ENCODE results near the gene NUFIP2. TPM values are rescaled to one million over a fixed set of nuclear protein-coding genes. Genes with fewer than 3 reads are reported as not detected.

Gene NUFIP2
- total RNA-seq, 1 experiment from 2014 or later, result 93.1 TPM

GRCh38 chr17:29250666-29251065 is 43.3 kb downstream of the NUFIP2 start:
- POLR2A ChIA-PET, result no interaction called here
- H3K4me3 Mint-ChIP-seq, result no peak overlapping the region
- H3K4me1 Mint-ChIP-seq, result 0 out of 2 replicates have a peak, but pooled peaks cover 3% of the 10 kb centered on the region
- no peak for DNase-seq (ENCODE audit: low spot score)
- no peak overlapping the region; the same call in 1 of the 2 replicates for H3K27ac Mint-ChIP-seq
- ATAC-seq, result no peak
- H3K9me3 Mint-ChIP-seq, result no peaks in the 10 kb centered on the region
- CTCF ChIA-PET, result interaction anchor here (0.7 to 2.0 kb wide), 8 partner anchors 10 to 342 kb away, joined by 3 to 9 read pairs (median 4); no protein-coding TSS in a partner anchor
- H3K27me3 Mint-ChIP-seq (ENCODE audit: low read depth), result no peaks in the 10 kb centered on the region
- H3K36me3 Mint-ChIP-seq, result no peaks in the 10 kb centered on the region
- TF ChIP-seq AFF4 (CRISPR knock-in tag; IDR thresholded peaks at IDR 0.05; ENCODE audit: borderline replicate concordance), result no peak
- TF ChIP-seq ERG (CRISPR knock-in tag; IDR thresholded peaks at IDR 0.05), result no peak
- no peak for TF ChIP-seq FOXK1 (CRISPR knock-in tag; IDR thresholded peaks at IDR 0.05)
- TF ChIP-seq FOXP1 (CRISPR knock-in tag; IDR thresholded peaks at IDR 0.05; ENCODE audit: borderline replicate concordance), result no peak
- no peak for TF ChIP-seq E2F4 (CRISPR knock-in tag; IDR thresholded peaks at IDR 0.05; ENCODE audit: borderline replicate concordance, low read depth)
- no peak for TF ChIP-seq NFATC4 (CRISPR knock-in tag; IDR thresholded peaks at IDR 0.05)

GRCh38 chr17:29248845-29249244 is 45.1 kb downstream of the NUFIP2 start:
- DNase-seq (ENCODE audit: low spot score), result no peak
- ChIA-PET POLR2A (no interaction called here), CTCF (interaction anchor here (1.2 to 1.4 kb wide), 3 partner anchors 29 to 132 kb away, joined by 3 to 4 read pairs (median 4); no protein-coding TSS in a partner anchor)
- no peak for TF ChIP-seq ZNF281 (CRISPR knock-in tag; IDR thresholded peaks at IDR 0.05)
- Mint-ChIP-seq H3K27ac (no peak overlapping the region; the same call in 1 of the 2 replicates), H3K27me3 (ENCODE audit: low read depth) (no peaks in the 10 kb centered on the region), H3K9me3 (no peaks in the 10 kb centered on the region), H3K4me3 (no peak overlapping the region), H3K36me3 (no peaks in the 10 kb centered on the region), H3K4me1 (peaks cover 4% of the 10 kb centered on the region; the same call in 1 of the 2 replicates)
- ATAC-seq, result no peak

- no peaks in the 10 kb centered on the region for H3K9me3 Mint-ChIP-seq
- H3K27ac Mint-ChIP-seq, result no peak overlapping the region
- CTCF ChIA-PET, result no interaction called here
- POLR2A ChIA-PET, result no interaction called here
- H3K4me3 Mint-ChIP-seq, result no peak overlapping the region
- H3K4me1 Mint-ChIP-seq, result peaks cover 6% of the 10 kb centered on the region
- ATAC-seq (no peak), DNase-seq (ENCODE audit: low spot score) (no peak)
- no peaks in the 10 kb centered on the region for H3K27me3 Mint-ChIP-seq (ENCODE audit: low read depth)
- H3K36me3 Mint-ChIP-seq, result no peaks in the 10 kb centered on the region
- no peak for TF ChIP-seq USF1 (CRISPR knock-in tag; IDR thresholded peaks at IDR 0.05)
- no peak for TF ChIP-seq FOXP1 (CRISPR knock-in tag; IDR thresholded peaks at IDR 0.05; ENCODE audit: borderline replicate concordance)
- no peak for TF ChIP-seq NFYB (CRISPR knock-in tag; conservative IDR thresholded peaks at IDR 0.05; ENCODE audit: low read depth)
- no peak for TF ChIP-seq ESRRA (CRISPR knock-in tag; IDR thresholded peaks at IDR 0.05; ENCODE audit: borderline replicate concordance)
- no peak for TF ChIP-seq AFF4 (CRISPR knock-in tag; IDR thresholded peaks at IDR 0.05; ENCODE audit: borderline replicate concordance)
- no peak for TF ChIP-seq GTF2I (CRISPR knock-in tag; conservative IDR thresholded peaks at IDR 0.05)
- TF ChIP-seq SMAD4 (CRISPR knock-in tag; IDR thresholded peaks at IDR 0.05), result no peak
- no peak for TF ChIP-seq RORB (CRISPR knock-in tag; IDR thresholded peaks at IDR 0.05)
- TF ChIP-seq NFE2L1 (CRISPR knock-in tag; IDR thresholded peaks at IDR 0.05), result no peak
- no peak for TF ChIP-seq ZNF138 (CRISPR knock-in tag; conservative IDR thresholded peaks at IDR 0.05)
These were observed 46.7 kb downstream of the NUFIP2 start for GRCh38 chr17:29247219-29247618.

Measured in WTC11 (cell line).